ENCODE data around the gene TBX19. TPM values are rescaled to one million over a fixed set of nuclear protein-coding genes. Genes with fewer than 3 reads are reported as not detected.

Gene TBX19
- total and polyA plus RNA-seq, 2 experiments from 2014 or later: 0.57 to 1.9 TPM

DNA sequence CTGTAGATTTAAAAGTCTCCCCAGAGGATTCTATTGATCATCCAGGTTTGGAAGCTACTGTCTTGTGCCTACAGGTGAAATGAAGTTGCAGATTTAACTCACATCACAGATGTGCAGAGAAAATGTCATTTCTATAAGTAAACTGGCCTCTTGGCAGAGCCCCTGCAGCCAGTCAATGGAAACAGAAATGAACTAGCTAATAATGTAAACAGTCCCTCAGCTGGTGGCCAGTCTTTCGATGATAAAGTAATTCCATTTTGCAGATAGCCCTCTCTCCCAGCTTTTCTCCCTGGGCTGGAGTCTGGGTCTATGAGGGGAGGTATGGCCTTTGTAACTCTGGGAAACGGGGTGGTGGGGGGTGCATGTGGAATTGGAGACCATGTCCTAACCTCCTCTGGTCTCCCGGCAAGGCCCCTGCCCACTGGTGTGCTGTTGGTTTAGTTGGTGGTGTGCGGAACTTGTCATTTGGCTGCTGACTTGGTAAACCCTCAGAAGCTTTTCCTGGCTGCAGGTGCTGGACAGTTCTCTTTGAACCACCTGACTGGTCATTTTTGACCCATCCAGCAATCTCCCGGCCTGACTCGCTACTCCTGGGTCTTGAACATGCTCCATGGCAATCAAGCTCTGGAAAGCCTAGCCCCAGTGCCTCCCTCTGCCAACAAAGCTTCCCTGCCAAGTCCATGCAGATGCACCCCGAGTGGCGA lies 14.9 kb downstream of the TBX19 start:
- no peak overlapping the region for H2AFZ ChIP-seq
- no peaks in the 10 kb centered on the region for H3K9me3 ChIP-seq (ENCODE audit: low read depth)

DNA sequence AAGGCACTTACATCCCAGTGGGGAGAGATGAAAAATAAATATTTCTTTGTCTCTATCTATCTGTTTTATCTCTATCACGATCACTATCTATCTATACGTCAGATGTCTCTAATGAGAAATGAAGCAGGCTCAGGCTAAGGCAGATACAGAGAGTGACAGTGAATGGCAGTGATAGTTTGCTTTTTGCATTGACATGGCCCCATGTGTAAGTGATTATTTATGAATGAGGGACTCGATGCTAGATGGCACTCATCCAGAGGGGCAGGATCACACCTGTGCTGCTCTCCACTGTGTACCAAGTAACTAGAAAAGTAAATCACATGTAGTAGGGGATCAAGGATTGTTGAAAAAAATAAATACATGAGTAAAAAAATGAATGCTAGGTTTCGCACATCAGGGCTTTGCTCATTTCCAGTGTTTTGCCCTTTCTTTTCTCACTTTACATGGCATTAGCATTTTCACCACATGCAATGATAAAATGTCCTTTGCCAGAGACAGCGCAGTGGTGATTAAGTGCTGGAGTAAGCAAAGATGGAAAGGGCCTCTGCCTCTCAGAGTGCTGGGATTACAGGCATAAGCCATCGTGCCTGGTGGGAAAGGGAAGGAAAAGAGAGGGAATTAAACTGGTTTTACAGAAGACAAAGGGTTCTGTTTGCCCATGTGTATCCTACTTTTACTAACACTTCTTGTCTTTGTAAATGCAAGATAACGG lies 16.5 kb downstream of the TBX19 start:
- WGBS (ENCODE audit: low lambda C conversion rate, missing lambda C conversion rate): 61% methylated on average over 7 of the region's 7 CpGs
- Histone ChIP-seq H3K9me2 (replicated peaks; ENCODE audit: insufficient read depth) (no peaks in the 10 kb centered on the region), H2AFZ (no peak overlapping the region), H3K9me3 (ENCODE audit: low read depth) (no peaks in the 10 kb centered on the region), H3K4me3 (no peak overlapping the region), H4K20me1 (ENCODE audit: insufficient read depth, poor library complexity, severe bottlenecking) (no peaks in the 10 kb centered on the region), H3K27ac (no peak overlapping the region), H3K4me2 (no peak overlapping the region), H3K36me3 (replicated peaks; ENCODE audit: insufficient read depth, low read depth) (no peaks in the 10 kb centered on the region), H3K27me3 (no peaks in the 10 kb centered on the region), H3K4me1 (ENCODE audit: insufficient read depth) (peaks cover 12% of the 10 kb centered on the region), H3K79me2 (no peaks in the 10 kb centered on the region)
- TF ChIP-seq EZH2phosphoT487 (IDR thresholded peaks at IDR 0.05; ENCODE audit: low read depth, severe bottlenecking, unreplicated experiment) (no peak), EZH2 (IDR thresholded peaks at IDR 0.05; ENCODE audit: borderline replicate concordance) (no peak)
- TF ChIP-seq, protein P1, sequence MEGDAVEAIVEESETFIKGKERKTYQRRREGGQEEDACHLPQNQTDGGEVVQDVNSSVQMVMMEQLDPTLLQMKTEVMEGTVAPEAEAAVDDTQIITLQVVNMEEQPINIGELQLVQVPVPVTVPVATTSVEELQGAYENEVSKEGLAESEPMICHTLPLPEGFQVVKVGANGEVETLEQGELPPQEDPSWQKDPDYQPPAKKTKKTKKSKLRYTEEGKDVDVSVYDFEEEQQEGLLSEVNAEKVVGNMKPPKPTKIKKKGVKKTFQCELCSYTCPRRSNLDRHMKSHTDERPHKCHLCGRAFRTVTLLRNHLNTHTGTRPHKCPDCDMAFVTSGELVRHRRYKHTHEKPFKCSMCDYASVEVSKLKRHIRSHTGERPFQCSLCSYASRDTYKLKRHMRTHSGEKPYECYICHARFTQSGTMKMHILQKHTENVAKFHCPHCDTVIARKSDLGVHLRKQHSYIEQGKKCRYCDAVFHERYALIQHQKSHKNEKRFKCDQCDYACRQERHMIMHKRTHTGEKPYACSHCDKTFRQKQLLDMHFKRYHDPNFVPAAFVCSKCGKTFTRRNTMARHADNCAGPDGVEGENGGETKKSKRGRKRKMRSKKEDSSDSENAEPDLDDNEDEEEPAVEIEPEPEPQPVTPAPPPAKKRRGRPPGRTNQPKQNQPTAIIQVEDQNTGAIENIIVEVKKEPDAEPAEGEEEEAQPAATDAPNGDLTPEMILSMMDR (IDR thresholded peaks at IDR 0.05; ENCODE audit: poor library complexity): no peak
- DNase-seq (ENCODE audit: low spot score): no peak

More for the DNA sequence above, 14.9 kb downstream of the TBX19 start:
- H3K36me3 ChIP-seq (replicated peaks; ENCODE audit: insufficient read depth, low read depth): no peaks in the 10 kb centered on the region
- no peaks in the 10 kb centered on the region for H3K4me1 ChIP-seq (ENCODE audit: insufficient read depth)
- TF ChIP-seq EZH2 (IDR thresholded peaks at IDR 0.05; ENCODE audit: borderline replicate concordance) (no peak), EZH2phosphoT487 (IDR thresholded peaks at IDR 0.05; ENCODE audit: low read depth, severe bottlenecking, unreplicated experiment) (no peak)
- no peak overlapping the region for H3K27ac ChIP-seq
- no peak overlapping the region for H3K4me2 ChIP-seq
- no peak for DNase-seq (ENCODE audit: low spot score)
- no peak overlapping the region for H3K4me3 ChIP-seq
- 86% methylated on average over 8 of the region's 8 CpGs for WGBS (ENCODE audit: low lambda C conversion rate, missing lambda C conversion rate)
- H3K27me3 ChIP-seq: no peaks in the 10 kb centered on the region
- H3K9me2 ChIP-seq (replicated peaks; ENCODE audit: insufficient read depth): no peaks in the 10 kb centered on the region
- H4K20me1 ChIP-seq (ENCODE audit: insufficient read depth, poor library complexity, severe bottlenecking): no peaks in the 10 kb centered on the region
- no peaks in the 10 kb centered on the region for H3K79me2 ChIP-seq

DNA sequence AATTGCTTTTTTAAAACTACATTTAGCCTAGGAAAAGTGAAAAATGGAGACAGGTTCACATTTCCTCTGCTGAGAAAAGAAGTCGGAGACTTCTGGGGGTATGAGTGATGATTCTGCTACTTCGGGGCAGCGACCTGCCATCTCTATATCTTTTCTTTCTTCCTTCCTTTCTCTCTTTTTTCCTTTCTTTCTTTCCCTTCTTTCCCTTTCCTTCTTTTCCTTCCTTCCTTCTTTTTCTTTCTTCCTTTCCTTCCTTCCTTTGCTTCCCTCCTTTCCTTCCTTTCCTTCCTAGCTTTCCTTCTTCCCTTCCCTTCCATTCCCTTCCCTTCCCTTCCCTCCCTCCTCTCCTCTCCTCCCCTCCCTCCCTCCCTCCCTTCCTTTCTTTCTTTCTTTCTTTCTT lies 17.8 kb downstream of the TBX19 start:
- Histone ChIP-seq H3K27ac (no peak overlapping the region), H3K27me3 (no peaks in the 10 kb centered on the region), H3K4me3 (no peak overlapping the region), H3K79me2 (no peaks in the 10 kb centered on the region), H3K4me2 (no peak overlapping the region), H3K36me3 (replicated peaks; ENCODE audit: insufficient read depth, low read depth) (no peaks in the 10 kb centered on the region), H3K9me2 (replicated peaks; ENCODE audit: insufficient read depth) (no peaks in the 10 kb centered on the region), H2AFZ (no peak overlapping the region), H3K9me3 (ENCODE audit: low read depth) (no peaks in the 10 kb centered on the region), H4K20me1 (ENCODE audit: insufficient read depth, poor library complexity, severe bottlenecking) (no peaks in the 10 kb centered on the region), H3K4me1 (ENCODE audit: insufficient read depth) (peaks cover 19% of the 10 kb centered on the region)
- TF ChIP-seq EZH2phosphoT487 (IDR thresholded peaks at IDR 0.05; ENCODE audit: low read depth, severe bottlenecking, unreplicated experiment) (no peak), EZH2 (IDR thresholded peaks at IDR 0.05; ENCODE audit: borderline replicate concordance) (no peak)
- TF ChIP-seq, protein P1 (IDR thresholded peaks at IDR 0.05; ENCODE audit: poor library complexity): no peak
- WGBS (ENCODE audit: low lambda C conversion rate, missing lambda C conversion rate): 100% methylated on average over 3 of the region's 3 CpGs
- DNase-seq (ENCODE audit: low spot score): no peak

DNA sequence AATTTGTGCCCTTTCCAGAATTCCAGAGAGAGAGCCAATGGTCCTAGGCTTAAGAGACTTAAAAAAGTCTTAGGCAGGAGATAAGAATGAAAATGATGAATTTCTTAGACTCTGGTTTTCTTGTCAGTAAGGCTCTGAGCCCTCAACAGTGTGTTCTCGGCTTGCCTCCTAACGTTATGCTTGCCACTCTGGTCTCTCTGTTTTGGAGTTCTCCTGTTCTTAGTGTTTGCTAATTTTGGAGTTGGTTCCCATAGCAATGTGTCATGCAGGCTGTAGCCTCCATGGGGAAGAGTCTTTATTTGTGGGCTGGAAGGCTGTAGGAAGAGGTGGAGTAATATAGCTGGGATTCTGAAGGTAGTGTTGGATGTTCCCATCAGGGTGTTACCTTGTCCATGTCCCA lies 19.9 kb downstream of the TBX19 start:
- Histone ChIP-seq H3K9me2 (replicated peaks; ENCODE audit: insufficient read depth) (no peaks in the 10 kb centered on the region), H3K4me1 (ENCODE audit: insufficient read depth) (peaks cover 19% of the 10 kb centered on the region), H3K4me3 (no peak overlapping the region), H3K79me2 (no peaks in the 10 kb centered on the region), H3K27me3 (no peaks in the 10 kb centered on the region), H3K4me2 (no peak overlapping the region), H2AFZ (no peak overlapping the region), H3K9me3 (ENCODE audit: low read depth) (no peaks in the 10 kb centered on the region), H3K27ac (no peak overlapping the region), H3K36me3 (replicated peaks; ENCODE audit: insufficient read depth, low read depth) (no peaks in the 10 kb centered on the region), H4K20me1 (ENCODE audit: insufficient read depth, poor library complexity, severe bottlenecking) (no peaks in the 10 kb centered on the region)
- TF ChIP-seq EZH2phosphoT487 (IDR thresholded peaks at IDR 0.05; ENCODE audit: low read depth, severe bottlenecking, unreplicated experiment) (no peak), EZH2 (IDR thresholded peaks at IDR 0.05; ENCODE audit: borderline replicate concordance) (no peak)
- TF ChIP-seq, protein P1 (IDR thresholded peaks at IDR 0.05; ENCODE audit: poor library complexity): no peak
- WGBS (ENCODE audit: low lambda C conversion rate, missing lambda C conversion rate): 54% methylated on average over 2 of the region's 2 CpGs
- DNase-seq (ENCODE audit: low spot score): no peak

Measured in hepatocyte (in vitro differentiated cells).